HG03571 (cell line): Measurements from ENCODE around the gene MRPL36.
"Not testable (repeated sequence)": the region's sequence is repeated elsewhere in the genome, so short reads cannot be mapped to it uniquely, and the experiment has no call there.

Source experiments
- ATAC-seq: cut with Tn5 transposase; IDR thresholded peaks from one replicate; pipeline ENCODE4 v1.9.1; 2021; ENCODE audit not compliant: unreplicated experiment

MRPL36 gene

DNA sequence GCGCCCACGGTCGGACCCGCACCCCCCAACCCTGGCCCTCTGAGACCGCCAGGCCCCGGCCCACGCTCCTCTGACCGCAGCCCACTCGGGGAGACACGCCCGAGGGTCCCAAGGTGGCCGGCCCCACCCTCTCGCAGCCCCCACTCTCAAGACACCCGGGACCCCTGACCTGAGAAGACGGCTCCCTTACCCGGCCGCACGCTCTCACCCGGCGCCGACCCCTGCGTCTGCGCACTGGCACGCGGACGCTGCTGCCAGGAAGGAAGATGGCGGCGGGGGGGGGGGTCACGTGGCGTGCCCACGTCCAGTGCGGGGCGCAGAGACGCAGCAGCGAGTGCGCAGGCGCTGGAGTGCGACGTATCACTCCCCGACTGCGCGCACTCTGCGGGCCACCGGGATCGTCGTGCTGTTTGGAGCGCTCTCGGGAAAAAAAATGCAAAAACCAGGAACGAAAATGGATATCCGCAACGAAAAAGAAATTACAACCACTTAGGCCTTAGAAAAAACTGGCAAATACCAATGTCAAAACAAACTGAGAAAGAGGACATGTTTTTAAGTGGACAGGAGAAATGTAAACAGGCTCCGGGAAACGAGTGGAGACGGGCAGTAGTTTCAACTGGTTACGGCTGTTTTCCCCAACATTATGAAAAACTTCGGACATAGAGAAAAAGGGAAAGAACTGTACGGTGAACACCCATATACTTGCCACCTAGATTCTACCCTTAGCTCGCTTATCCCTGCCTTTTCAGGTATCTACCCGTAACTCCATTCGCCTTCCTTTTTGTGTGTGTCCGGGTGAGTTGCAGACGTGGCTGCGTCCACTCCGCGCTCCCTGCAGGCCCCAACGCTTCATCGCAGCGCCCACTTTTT lies at the start of gene MRPL36:
TSS of gene MRPL36 (minus strand) at position 236 of the 870 bp plus-strand sequence. CDS start 902 bp downstream, outside the sequence.
- peak; percentile 38 for ATAC-seq

DNA sequence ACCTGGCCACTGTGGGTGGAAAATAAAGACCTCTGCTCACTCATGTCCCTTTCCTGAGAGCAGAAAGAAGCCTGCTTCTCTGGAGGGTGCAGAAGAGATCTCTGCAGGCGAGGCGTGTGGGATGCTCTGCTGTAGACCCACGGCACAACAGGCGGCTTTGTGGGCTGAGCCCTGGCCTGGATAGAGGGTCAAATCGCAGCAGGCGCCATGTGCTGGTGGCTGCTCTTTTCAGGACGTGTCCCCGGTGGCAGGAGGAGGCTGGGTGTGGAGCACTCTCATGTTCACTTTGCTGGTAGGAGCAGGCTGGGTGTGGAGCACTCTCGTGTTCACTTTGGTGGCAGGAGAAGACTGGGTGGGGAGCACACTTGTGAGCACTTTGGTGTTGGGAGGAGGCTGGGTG lies 48.0 kb upstream of the MRPL36 start:
- ATAC-seq, result no peak

DNA sequence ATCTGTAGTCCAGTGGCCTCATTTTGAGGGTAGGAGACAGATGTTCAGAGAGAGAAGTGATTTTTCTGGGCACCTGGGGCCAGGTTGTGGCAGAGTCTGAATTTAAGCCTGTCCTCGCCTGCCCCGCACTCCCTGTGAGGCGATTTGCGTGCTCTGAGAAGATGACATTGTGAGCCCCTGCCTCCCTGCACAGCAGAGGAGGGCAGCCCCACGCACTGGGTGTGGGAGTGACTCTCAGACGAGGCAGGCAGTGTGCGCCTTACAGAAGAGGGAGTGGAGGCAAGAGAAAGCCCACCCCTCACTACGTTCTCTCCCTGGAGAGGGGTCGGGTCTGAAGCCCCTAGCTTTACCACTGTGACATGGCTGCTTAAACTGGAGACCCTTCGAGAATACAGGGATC lies 47.4 kb upstream of the MRPL36 start:
- no peak for ATAC-seq

DNA sequence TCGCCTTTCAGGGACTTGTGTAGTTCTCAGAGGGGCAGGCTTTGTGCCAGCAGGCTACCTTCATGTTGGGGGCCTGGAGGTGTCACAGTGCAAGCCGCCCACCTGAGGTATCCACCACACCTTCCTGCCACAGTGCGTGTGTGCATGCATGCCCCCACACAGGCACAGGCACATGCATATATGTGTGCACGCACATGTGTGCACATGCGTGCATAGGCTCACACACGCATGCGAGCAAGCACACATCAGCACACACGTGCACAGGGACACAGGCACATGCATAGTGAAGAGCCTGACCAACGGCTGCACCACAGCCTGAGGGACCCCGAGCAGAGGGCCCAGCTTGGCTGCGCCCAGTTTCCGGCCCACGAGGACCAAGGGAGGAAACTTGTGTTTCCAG lies 46.9 kb upstream of the MRPL36 start:
- ATAC-seq, result no peak

DNA sequence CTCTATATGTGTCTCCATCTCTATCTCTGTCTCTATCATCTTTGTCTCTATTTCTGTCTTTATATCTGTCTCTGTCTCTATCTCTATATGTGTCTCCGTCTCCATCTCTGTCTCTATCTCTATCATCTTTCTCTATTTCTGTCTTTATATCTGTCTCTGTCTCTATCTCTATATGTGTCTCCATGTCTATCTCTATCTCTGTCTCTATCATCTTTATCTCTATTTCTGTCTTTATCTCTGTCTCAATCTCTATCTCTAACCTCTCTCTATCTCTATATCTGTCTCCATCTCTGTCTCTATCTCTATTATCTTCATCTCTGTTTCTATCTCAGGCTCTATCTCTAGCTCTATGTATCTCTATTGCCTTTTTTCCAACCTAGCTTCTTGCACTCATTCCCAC lies 46.1 kb upstream of the MRPL36 start:
- no peak for ATAC-seq

DNA sequence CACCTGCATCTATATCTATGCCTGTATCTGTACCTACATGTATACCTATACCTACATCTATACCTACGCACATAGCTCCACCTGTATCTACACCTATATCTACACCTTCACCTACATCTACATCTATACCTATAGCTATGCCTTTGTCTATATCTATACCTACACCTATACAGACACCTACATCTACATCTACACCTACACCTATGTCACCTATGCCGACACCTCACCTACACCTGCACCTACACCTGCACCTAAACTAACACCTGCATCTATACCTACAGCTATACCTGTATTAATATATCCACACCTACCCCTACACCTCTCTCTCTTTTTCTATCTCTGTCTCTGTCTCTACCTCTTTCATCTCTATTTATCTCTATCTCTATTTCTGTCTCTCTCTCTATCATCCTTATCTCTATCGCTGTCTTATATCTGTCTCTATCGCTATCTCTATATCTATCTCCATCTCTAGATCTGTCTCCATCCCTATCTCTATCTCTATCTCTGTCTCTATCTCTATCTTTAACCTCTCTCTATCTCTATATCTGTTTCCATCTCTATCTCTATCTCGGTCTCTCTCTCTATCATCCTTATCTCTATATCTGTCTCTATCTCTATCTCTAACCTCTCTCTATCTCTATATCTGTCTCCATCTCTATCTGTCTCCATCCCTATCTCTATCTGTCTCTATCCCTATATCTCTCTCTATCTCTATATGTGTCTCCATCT lies 45.2 kb upstream of the MRPL36 start:
- no peak for ATAC-seq

DNA sequence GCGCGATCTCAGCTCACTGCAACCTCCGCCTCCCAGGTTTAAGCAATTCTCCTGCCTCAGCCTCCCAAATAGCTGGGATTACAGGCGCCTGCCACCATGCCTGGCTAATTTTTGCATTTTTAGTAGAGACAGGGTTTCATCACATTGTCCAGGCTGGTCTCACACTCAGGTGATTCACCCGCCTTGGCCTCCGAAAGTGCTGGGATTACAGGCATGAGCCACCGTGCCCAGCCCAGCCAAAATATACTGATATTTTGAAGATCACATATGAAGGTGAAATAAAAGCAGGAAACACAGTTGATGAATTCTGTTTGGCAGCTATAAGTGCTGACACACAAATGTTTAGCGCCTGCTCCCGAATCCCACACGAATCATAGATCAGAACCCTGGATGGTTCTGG lies 44.1 kb upstream of the MRPL36 start:
- ATAC-seq, result not testable (repeated sequence)

DNA sequence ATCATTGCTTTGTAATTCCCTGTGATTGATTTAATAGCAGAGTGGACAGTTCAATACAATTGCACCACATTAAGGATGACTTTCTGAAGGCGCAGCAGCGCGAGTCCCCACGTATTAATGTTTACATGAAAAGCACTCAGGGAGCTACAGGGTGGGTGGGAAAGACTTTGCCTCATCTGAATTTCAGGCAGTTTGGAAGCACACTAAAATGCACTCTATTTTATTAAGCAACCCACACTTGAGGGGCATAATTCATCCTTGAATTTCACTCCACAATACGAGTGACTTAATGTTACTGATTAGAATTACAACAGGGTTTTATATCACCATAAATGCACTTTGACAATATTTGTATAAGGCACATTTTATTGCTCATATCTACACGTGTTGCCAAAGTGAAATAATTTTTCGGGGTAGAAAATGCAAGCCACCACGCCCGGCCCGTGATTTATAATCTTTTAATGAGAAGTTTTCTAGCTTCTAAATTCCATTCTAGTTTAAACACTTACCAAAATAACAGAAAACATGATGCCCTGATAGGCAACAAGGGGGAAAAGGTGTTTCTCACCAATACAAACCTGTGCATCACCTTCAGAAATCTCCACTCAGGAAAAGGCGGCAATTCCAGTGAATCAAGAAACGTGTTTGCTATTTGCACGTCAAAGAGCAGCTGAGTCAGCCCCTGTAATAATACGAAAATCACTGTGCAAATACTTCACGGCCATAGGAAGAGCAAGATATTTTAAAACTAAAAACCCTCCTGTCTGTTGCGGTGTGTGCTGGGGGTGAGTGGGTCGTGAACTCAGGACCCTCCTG lies 42.6 kb upstream of the MRPL36 start:
- ATAC-seq, result no peak

DNA sequence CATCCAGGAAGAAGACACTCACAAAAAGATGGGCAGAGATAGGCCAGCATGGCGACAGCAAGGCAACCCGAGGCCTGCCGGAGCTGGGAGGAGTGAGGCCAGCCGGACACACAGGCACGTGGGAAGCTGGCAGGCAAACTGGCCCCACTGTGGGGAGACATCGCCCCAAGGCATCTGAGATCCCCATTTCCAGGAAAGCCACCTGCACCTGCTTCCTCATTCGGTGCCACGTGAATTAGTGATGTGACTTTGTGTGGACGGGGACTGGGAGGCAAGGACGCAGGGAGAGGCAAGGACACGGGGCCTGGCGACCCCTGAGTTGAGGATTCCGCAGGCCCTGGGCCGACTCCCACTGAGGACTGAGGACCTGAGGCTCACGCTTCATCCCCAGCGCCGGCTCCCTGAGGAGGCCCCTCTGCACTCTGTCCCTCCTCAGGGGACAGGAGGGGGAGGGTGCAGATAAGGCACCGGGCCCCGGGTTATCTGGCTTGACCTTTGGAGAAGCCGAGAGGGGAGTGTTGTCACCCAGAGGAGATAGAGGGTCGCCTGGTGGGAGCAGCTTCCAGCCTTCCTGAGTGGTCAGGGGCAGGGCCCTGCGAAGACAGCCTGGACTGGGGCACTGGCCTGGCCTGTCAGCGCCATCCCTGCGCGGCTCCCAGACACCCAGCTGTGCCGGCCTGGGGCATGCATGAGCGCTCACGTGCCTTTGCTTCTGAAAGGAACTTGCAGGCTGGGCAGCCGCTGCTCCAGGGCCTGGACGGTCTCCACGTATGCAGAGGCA lies 41.3 kb upstream of the MRPL36 start:
- no peak for ATAC-seq

DNA sequence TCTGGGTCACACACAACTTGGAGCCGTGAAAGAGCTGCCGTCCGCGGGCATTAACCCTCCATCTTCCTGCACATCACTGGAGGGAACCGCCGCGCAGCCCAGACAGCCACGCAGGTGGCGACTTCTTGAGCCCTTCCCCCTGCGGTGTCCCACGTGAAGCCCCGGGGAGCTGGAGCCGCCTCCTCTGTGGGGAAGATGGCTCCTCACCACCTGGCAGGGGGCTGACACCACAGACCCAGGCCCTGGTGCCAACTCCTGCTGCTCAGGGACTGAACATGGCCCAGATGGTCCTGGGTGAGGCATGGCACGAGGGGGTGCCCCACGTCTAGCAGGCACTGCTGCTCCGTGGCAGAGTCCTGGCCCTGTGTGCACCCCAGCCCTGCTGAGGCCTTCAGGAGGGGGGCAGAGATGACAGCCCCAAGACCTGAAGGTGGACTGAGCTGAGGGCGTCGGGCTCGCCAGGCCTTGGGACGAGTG lies 40.5 kb upstream of the MRPL36 start:
- no peak for ATAC-seq

DNA sequence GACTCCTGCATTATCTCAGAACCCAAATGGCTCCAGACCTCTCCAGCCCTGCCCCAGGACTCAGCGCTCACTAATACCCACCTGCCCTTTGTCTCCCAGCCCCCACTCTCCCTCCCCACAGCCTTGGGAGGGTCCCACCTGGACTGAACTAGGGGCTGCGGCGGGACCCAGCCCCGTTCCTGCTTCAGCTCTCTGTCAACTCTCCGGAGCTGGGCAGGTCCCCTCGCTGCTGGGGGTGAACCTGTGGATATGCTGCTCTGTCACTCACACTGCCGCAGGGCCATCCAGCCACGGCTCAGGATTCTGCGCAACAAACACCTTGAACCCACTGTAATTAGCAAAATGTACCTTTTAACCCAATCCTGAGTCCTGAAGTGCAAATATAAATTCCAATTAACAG lies 38.4 kb upstream of the MRPL36 start:
- ATAC-seq, result no peak

DNA sequence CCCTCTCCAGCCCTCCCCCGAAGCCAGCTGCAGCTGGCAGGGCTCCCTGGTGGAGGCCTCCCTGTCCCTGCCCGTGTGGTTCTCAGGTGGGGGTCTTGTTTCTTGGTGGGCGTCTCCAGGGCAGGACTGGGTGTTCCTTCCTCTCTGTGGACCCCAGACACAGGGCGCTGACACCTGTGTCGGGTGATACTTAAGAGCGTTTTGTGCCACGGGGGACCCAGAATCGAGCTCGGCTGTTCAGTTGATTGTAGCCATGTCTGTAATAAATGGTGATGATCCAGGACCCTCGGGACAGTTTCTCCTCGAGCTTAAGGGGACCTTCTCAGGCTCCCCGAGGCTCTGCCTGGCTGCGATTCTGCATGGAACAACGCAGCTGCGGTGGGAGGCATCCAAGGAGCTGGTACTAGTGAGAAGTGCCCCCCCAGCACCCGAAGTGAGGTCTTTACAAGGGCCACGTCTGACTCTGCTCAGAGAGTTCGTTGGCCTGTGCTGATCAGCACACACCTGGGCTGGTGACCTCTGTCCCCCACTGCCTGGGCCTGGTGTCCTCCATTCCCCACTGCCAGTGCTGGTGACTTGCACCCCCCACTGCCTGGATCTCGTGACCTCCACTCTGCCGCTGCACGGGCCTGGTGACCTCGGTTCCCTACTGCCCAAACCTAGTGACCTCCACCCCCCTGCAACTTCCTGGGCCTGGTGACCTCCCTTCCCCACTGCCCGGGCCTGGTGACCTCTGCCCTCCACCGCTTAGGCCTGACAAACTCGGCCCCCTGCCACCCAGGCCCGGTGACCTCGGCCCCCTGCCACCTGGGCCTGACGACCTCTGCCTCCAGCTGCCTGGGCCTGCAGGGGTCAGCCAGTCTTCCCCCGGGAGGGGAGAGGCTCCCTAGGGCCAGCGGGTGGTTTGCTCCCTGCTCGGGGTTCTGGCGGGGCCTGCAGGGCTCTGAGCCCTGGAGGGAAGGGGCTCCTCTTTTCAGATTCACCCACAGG lies 37.5 kb upstream of the MRPL36 start:
- no peak for ATAC-seq

DNA sequence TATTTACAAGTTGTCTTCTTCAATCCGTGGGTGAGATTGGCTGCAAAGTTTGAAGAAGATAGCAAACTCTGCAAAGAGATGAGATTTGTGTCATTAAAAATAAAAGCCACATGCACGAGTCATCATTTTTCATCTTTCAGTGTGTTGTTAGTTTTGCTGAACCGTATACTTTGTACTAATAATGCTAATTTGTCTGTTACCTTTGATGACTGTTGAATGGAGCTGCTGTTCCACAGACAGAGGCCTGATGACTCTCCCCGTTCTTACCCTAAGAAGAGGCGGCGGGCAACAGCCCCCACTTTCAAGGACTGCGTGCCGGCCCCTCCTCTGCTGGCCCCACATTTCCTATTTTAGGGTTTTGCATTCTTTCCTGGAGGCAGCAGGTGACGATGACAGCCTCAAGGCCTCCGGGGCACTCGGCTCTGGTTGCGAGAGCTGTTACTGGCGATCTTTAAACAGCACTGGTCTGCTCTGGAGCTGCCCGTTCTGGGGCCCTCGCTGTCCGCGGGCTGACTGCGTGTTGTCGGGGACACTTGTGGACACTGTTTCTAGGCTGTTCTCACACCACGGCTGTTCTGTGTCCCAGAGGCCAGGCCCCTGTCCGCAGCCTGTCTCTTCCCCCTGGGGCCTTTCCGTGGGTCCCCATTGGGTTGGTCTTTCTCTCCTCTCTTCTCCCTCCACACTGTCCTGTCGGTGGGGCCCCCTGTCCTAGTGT lies 36.7 kb upstream of the MRPL36 start:
- no peak for ATAC-seq

DNA sequence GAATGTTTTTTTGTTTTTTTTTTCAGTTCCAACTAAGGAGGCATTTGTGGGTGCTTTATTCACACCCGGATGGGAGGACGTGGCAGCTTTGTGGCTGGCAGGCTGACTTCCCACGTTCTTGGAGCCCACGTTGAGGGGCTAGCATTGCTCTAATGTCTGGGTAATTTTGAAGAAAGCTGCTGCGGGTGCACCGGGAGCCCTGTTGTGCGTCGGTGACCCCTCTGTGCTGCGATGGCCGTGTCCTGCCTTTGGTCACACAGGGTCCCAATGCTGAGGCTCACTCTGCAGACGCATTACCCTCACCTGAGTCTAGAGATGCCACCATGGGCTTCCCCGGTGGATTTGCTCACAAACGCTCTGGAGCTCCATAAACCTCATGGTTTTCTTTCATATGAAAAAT lies 35.8 kb upstream of the MRPL36 start:
- no peak for ATAC-seq

DNA sequence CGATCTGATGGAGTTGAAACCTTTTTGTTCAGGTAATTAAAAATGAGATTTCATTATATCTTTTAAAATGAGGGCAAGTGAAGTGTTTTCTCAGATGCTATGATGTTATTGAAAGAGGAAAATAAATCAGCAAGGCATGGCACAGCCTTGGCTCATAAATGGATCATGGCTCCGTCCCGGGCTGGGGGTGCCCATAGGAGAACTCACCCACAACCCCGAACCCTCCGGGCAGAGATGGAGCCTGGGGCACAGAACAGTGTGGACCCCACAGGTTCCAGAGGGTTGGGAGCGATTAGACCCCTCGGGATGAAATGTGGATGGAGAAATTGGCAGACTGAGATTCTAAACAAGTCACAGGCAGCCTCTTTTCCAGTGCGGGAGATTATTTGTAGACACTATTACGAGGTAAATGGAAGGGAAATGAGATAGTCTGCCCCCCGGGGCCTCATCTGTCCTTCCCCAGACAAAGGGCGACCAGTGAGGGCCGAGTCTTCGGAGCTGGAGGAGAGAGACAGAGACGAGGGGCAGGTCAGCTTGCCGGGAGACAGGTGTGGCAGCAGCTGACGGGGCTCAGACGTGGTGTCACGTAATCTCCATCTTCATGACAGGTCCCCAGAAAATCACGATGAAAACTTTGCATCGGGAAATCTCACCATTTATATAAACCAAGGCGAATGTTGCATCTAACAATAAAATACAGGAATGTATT lies 35.2 kb upstream of the MRPL36 start:
- no peak for ATAC-seq

DNA sequence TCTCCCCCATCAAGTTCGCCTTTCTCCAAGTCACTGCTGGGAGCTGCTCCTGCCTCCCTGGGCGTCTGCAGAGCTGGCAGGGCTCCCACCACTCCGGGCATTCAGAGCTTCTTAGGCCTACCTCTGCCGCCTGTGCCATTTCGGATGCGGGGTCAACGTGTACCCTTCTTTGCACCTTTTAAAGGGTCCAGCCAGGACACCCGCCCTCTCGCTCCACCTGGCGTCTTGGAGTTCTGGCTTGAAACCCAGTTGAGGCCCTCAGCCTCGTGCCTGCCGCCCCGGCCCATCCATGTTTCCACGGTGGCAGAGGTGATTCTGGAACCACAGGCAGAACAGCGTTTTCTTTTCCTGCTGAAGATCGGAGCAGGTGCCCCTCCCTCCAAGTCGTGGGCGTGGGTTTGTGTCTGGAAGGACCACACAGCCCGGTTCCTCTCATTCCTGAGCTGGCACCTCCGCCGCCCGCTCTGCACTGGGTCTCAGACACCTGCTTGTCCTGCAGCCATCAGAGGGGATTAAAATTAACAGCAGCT lies 34.5 kb upstream of the MRPL36 start:
- ATAC-seq, result no peak

DNA sequence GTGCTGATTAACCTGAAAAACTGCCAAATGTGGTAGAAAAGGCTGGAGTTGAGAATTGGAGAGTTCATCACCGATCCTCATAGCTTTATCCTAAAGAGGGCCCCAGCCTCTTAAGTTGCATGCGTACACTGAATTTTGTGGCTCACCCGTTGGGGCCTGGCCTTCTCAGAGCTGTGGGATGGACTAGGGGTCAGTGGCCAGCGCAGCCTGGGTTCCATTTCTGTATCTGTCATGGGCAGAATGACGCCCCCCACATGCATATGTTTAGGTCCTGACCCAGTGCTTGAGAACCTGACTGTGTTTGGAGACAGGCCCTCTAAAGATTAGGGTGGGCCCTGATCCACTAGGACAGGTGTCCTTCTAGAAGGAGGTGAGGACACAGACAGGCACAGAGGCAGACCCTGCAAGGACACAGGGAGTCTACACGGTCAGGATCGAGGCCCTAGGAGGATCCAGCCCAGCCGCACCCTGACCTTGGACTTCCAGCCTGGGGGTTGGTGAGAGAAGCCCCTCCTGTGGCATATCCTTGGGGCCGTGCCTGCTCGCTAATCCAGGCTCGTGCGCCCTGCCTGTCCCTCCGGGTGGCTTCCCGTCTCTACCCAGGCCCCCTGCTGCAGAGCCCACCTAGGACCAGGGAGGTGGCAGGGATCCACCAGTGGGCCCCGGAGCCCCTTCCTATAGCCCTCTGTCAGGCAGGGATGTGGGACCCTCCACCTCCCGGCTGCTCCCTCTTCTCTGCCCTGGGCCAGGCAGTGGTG lies 33.8 kb upstream of the MRPL36 start:
- no peak for ATAC-seq
